Activated CD8-positive, alpha-beta memory T cell treated with anti-CD3 and anti-CD28 coated beads for 1 hour (primary cell): ENCODE data around the gene CDH9.
"Not testable (repeated sequence)": the region's sequence is repeated elsewhere in the genome, so short reads cannot be mapped to it uniquely, and the experiment has no call there.

Experiments
- DNase-seq, 2 donors: peaks; one replicate each; pipeline ENCODE4 v3.0.0-alpha.2; 2020; ENCODE audit warnings: low read depth in 1 of 2; ENCODE audit errors: extremely low read depth in 1 of 2

The CDH9 gene

GRCh38 chr5:26959290-26959689, 79.1 kb downstream of the CDH9 start:
- DNase-seq = no peak

- DNase-seq = no peak
Measured at GRCh38 chr5:26955161-26955560, 83.2 kb downstream of the CDH9 start.

GRCh38 chr5:26948921-26949320, 89.5 kb downstream of the CDH9 start:
- DNase-seq = no peak

GRCh38 chr5:26945901-26946300, 92.5 kb downstream of the CDH9 start:
- DNase-seq = no peak

GRCh38 chr5:26942481-26942880, 95.9 kb downstream of the CDH9 start:
- DNase-seq = no peak

- no peak for DNase-seq
Measured at GRCh38 chr5:26940994-26941393, 97.4 kb downstream of the CDH9 start.

- no peak for DNase-seq
Measured at GRCh38 chr5:26932238-26932637, 106.1 kb downstream of the CDH9 start.

GRCh38 chr5:26921439-26921838, 116.9 kb downstream of the CDH9 start:
- no peak for DNase-seq

- DNase-seq = no peak
Measured at GRCh38 chr5:26903469-26903868, 134.9 kb downstream of the CDH9 start.

GRCh38 chr5:26894719-26895263, 143.6 kb downstream of the CDH9 start:
- no peak for DNase-seq

- no peak for DNase-seq
Measured at GRCh38 chr5:26893078-26893477, 145.3 kb downstream of the CDH9 start.

- DNase-seq = no peak
Measured at GRCh38 chr5:26889815-26890214, 148.6 kb downstream of the CDH9 start.

GRCh38 chr5:26884481-26884880, 153.9 kb downstream of the CDH9 start:
- no peak for DNase-seq

GRCh38 chr5:26883375-26883774, 155.0 kb downstream of the CDH9 start:
- DNase-seq = no peak

GRCh38 chr5:26881901-26882300, 156.5 kb downstream of the CDH9 start:
- DNase-seq = no peak

- DNase-seq = no peak
Measured at GRCh38 chr5:26877154-26877553, 161.2 kb downstream of the CDH9 start.

- DNase-seq = no peak
Measured at GRCh38 chr5:26872337-26872736, 166.0 kb downstream of the CDH9 start.

GRCh38 chr5:26869781-26870180, 168.6 kb downstream of the CDH9 start:
- DNase-seq = no peak

- no peak for DNase-seq
Measured at GRCh38 chr5:26868504-26868903, 169.9 kb downstream of the CDH9 start.

GRCh38 chr5:26864061-26864460, 174.3 kb downstream of the CDH9 start:
- DNase-seq = no peak

- DNase-seq = no peak
Measured at GRCh38 chr5:26856238-26856637, 182.1 kb downstream of the CDH9 start.

- not testable (repeated sequence) for DNase-seq
Measured at GRCh38 chr5:26852450-26852849, 185.9 kb downstream of the CDH9 start.

- no peak for DNase-seq
Measured at GRCh38 chr5:26847041-26847736, 191.2 kb downstream of the CDH9 start.
